Common myeloid progenitor, CD34-positive (primary cell): ENCODE measurements around the gene LITAF.
"Not testable (repeated sequence)": the region's sequence is repeated elsewhere in the genome, so short reads cannot be mapped to it uniquely, and the experiment has no call there.

Source experiments
- CTCF ChIA-PET: fragments of 350-600 bp; sonication (Branson Sonifier 250); formaldehyde crosslinking; loops from one replicate; lab custom pipeline; 2021; ENCODE audit warnings: antibody characterized with exemption; lab: Charles Lee
- POLR2A ChIA-PET: fragments of 350-600 bp; sonication (Branson Sonifier 250); formaldehyde crosslinking; loops from one replicate; lab custom pipeline; 2021; ENCODE audit warnings: antibody characterized with exemption; lab: Charles Lee
- DNase-seq, 3 donors: peaks; one replicate each; pipeline versions ENCODE4 v3.0.0 to v3.0.0-alpha.2; 2013
- H3K27ac ChIP-seq, 2 experiments: 1 replicate in 1 of 2; 2 replicates in 1 of 2; pipeline ENCODE4 v1.7.0; 2013; ENCODE audit warnings: inconsistent platforms in 2 of 2, low read length in 2 of 2, mild to moderate bottlenecking in 2 of 2, low read depth in 1 of 2, moderate library complexity in 1 of 2; ENCODE audit not compliant: severe bottlenecking in 2 of 2, insufficient read depth in 1 of 2, poor library complexity in 1 of 2
- H3K27me3 ChIP-seq, 5 experiments: replicated peaks in 2 of 5; 1 replicate in 3 of 5; 2 replicates in 2 of 5; pipeline versions ENCODE4 v1.6.1 to v1.7.0; 2013; ENCODE audit warnings: low read length in 4 of 5, mild to moderate bottlenecking in 2 of 5, moderate library complexity in 2 of 5, inconsistent platforms in 1 of 5; ENCODE audit not compliant: insufficient read depth in 5 of 5, control insufficient read depth in 4 of 5
- H3K36me3 ChIP-seq, 4 experiments: 1 replicate in 2 of 4; 2 replicates in 2 of 4; pipeline versions ENCODE4 v1.6.1 to v1.7.0; 2013; ENCODE audit warnings: low read length in 3 of 4, control low read depth in 1 of 4, mild to moderate bottlenecking in 1 of 4; ENCODE audit not compliant: control insufficient read depth in 4 of 4, insufficient read depth in 4 of 4
- H3K4me1 ChIP-seq, 4 experiments: 1 replicate in 3 of 4; 2 replicates in 1 of 4; pipeline versions ENCODE4 v1.6.1 to v1.7.1; 2013; ENCODE audit warnings: low read length in 3 of 4, mild to moderate bottlenecking in 3 of 4, control low read depth in 1 of 4, inconsistent platforms in 1 of 4, moderate library complexity in 1 of 4; ENCODE audit not compliant: control insufficient read depth in 4 of 4, insufficient read depth in 4 of 4; ENCODE audit errors: control extremely low read depth in 1 of 4
- H3K4me3 ChIP-seq, 7 experiments: 1 replicate in 4 of 7; 2 replicates in 3 of 7; pipeline versions ENCODE4 v1.5.1 to v1.7.0; 2013; ENCODE audit warnings: mild to moderate bottlenecking in 7 of 7, low read length in 6 of 7, moderate library complexity in 6 of 7, inconsistent platforms in 2 of 7, low read depth in 2 of 7, control low read depth in 1 of 7; ENCODE audit not compliant: insufficient read depth in 4 of 7, control insufficient read depth in 1 of 7; ENCODE audit errors: extremely low read depth in 1 of 7
- H3K9me3 ChIP-seq, 5 experiments: 1 replicate in 4 of 5; 2 replicates in 1 of 5; pipeline versions ENCODE4 v1.6.1 to v1.7.1; 2013; ENCODE audit warnings: low read length in 4 of 5, mild to moderate bottlenecking in 2 of 5, inconsistent platforms in 1 of 5, low read depth in 1 of 5, moderate library complexity in 1 of 5; ENCODE audit not compliant: control insufficient read depth in 4 of 5, insufficient read depth in 2 of 5; ENCODE audit errors: control extremely low read depth in 1 of 5
- WGBS: methylation state at CpG from one replicate; pipeline ENCODE4 v1.1.5; 2013; ENCODE audit not compliant: insufficient coverage; 5-methylcytosine and 5-hydroxymethylcytosine counted together

The LITAF gene

DNA sequence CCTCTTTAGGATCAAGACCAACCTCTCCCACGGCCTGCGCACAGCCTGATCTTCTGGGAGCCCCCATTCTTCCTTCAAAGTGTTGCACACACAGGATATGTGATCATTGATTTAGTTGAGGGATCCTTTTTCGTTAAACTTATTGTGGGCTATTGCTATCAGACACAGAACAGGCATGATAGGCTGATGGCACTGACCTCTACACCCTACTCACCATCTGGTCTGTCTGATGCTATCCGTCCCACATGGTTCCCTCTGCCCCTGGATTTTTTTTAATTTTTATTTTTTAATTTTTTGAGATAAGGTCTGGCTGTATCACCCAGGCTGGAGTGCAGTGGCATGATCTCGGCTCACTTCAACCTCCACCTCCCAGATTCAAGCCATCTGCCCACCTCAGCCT, 19.2 kb upstream of the LITAF start:
- ChIA-PET POLR2A (no interaction called here), CTCF (no interaction called here)
- peaks cover 2 to 37% (median 8%) of the 10 kb centered on the region in 4 experiments for H3K4me1 ChIP-seq
- no peaks in the 10 kb centered on the region for H3K27me3 ChIP-seq
- H3K27ac ChIP-seq, result no peak overlapping the region
- whole genome bisulfite sequencing, result 92% methylated on average over 2 of the region's 5 CpGs
- no peaks in the 10 kb centered on the region for H3K9me3 ChIP-seq
- DNase-seq, result no peak
- H3K4me3 ChIP-seq, result no peak overlapping the region
- H3K36me3 ChIP-seq, result no peaks in the 10 kb centered on the region

DNA sequence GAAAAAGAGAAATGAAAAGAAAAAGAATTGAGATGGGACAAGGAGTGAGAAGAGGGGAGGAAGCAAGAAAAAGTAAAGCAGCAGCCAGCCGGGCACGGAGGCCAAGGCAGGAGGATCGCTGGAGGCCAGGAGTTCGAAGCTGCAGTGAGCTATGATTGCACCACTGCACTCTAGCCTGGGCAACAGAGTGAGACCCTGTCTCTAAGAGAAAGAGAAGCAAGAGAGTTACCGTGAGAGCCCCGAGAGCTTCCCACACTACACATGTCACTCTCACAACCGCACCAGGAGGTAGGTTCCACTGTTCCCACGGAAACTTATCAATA, 18.8 kb upstream of the LITAF start:
- ChIA-PET CTCF (no interaction called here), POLR2A (no interaction called here)
- H3K36me3 ChIP-seq, result no peaks in the 10 kb centered on the region
- peaks cover 2 to 38% (median 8%) of the 10 kb centered on the region in 4 experiments for H3K4me1 ChIP-seq
- WGBS, result 100% methylated on average over 6 of the region's 8 CpGs
- H3K27me3 ChIP-seq, result no peaks in the 10 kb centered on the region
- no peak for DNase-seq
- H3K4me3 ChIP-seq, result no peak overlapping the region
- H3K9me3 ChIP-seq, result no peaks in the 10 kb centered on the region
- no peak overlapping the region for H3K27ac ChIP-seq

- peak in 1 of 3 donors; percentile 41 for DNase-seq
- no peaks in the 10 kb centered on the region for H3K27me3 ChIP-seq
- H3K9me3 ChIP-seq, result no peaks in the 10 kb centered on the region
- H3K4me3 ChIP-seq, result peak overlapping the region in 1 of 7 experiments; percentile 23
- POLR2A ChIA-PET, result no interaction called here
- H3K36me3 ChIP-seq, result no peaks in the 10 kb centered on the region
- no peak overlapping the region for H3K27ac ChIP-seq
- peaks cover 2 to 36% (median 7%) of the 10 kb centered on the region in 4 experiments for H3K4me1 ChIP-seq
- CTCF ChIA-PET, result no interaction called here
- WGBS, result 77% methylated on average over 21 of the region's 21 CpGs
Measured at GRCh38 chr16:11604783-11605563, 18.3 kb upstream of the LITAF start.

DNA sequence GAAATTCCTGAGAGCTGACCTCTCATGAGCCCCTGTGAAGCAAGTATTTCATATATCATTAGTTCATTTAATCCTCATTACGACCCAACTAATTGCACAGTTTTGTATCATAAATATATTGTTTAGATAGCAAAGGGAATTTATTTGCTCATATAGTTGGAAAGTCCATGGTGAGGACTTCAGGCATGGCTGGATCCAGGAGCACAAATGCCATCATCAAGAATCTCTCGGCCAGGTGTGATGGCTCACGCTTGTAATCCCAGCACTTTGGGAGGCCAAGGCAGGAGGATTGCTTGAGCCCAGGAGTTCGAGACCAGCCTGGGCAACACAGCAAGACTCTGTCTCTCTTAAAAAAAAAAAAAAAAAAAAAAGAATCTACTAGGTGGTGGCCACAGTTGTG, 17.6 kb upstream of the LITAF start:
- POLR2A ChIA-PET, DNase-seq: not testable (repeated sequence)

DNA sequence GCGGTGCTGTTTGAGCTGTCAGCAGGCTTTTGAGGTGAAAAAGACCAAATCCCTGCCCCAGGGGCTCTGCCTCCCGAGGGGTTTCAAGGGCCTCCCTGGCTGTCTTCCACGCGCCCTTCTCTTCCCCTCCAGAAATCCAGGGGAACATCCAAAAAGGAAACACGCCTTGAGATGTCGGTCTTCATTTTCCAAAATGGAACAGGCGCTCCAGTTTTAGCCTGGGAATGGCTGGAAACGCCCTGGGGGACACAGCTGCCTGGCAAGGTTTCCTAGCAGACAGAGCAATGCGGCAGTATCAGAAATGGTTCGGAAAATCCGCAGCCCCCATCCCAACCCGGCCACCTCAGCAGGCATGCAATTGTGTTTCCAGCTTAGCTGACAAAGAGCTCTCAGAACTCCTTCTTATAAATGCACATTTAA, 16.6 kb upstream of the LITAF start:
- Histone ChIP-seq H3K36me3 (no peaks in the 10 kb centered on the region), H3K27me3 (no peaks in the 10 kb centered on the region), H3K4me1 (peaks cover 2 to 44% (median 20%) of the 10 kb centered on the region in 4 experiments), H3K27ac (no peak overlapping the region), H3K4me3 (no peak overlapping the region), H3K9me3 (no peaks in the 10 kb centered on the region)
- ChIA-PET CTCF (no interaction called here), POLR2A (no interaction called here)
- WGBS, result 81% methylated on average over 11 of the region's 12 CpGs
- no peak for DNase-seq

More for the DNA sequence above, 17.6 kb upstream of the LITAF start:
- H3K27me3 ChIP-seq, H3K9me3 ChIP-seq, H3K36me3 ChIP-seq, H3K27ac ChIP-seq, CTCF ChIA-PET, H3K4me3 ChIP-seq: not testable (repeated sequence)
- 100% methylated on average over 1 of the region's 4 CpGs for WGBS
- H3K4me1 ChIP-seq, result peaks cover 2 to 37% (median 11%) of the 10 kb centered on the region in 4 experiments

DNA sequence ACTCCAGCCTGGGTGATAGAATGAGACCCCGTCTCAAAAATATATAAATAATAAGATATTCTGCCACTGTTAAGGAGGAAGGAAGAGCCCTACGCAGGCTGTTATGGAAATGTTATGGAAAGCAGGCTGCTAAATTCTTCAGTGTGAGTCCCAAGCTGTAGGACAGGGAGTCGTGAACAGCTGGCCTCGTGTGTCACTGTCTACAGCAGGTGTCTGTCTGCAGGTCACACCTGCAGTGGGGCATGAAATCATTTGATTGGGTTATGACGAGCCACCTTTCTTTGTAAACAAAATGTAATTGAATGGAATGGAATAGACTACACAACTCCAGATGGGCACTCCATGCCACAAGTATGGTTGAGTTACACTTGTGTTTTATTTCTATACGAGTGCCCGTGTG, 15.6 kb upstream of the LITAF start:
- no peak overlapping the region for H3K4me3 ChIP-seq
- CTCF ChIA-PET, result no interaction called here
- H3K4me1 ChIP-seq, result peaks cover 5 to 55% (median 30%) of the 10 kb centered on the region in 4 experiments
- WGBS, result 100% methylated on average over 5 of the region's 7 CpGs
- no peak overlapping the region for H3K27ac ChIP-seq
- POLR2A ChIA-PET, result no interaction called here
- H3K27me3 ChIP-seq, result no peaks in the 10 kb centered on the region
- H3K9me3 ChIP-seq, result no peaks in the 10 kb centered on the region
- no peak for DNase-seq
- no peaks in the 10 kb centered on the region for H3K36me3 ChIP-seq

DNA sequence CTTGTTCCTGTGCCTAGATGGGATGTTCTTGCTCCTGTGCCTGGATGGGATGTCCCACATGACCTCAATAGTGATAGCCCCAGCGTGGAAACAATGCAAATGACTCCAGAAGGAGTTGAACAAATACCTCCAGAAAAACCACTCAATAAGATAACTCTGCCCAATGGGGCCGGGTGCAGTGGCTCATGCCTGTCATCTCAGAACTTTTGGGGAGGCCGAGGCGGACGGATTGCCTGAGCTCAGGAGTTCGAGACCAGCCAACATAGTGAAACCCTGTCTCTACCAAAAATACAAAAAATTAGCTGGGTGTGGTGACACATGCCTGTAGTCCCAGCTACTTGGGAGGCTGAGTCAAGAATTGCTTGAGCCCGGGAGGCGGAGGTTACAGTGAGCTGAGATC, 15.2 kb upstream of the LITAF start:
- peaks cover 9 to 59% (median 34%) of the 10 kb centered on the region in 4 experiments for H3K4me1 ChIP-seq
- no peak overlapping the region for H3K27ac ChIP-seq
- ChIA-PET POLR2A (interaction anchor here (1.0 kb wide), 1 partner anchor 16 kb away, joined by 3 read pairs; no protein-coding TSS in a partner anchor), CTCF (no interaction called here)
- no peak for DNase-seq
- no peaks in the 10 kb centered on the region for H3K9me3 ChIP-seq
- H3K27me3 ChIP-seq, result no peaks in the 10 kb centered on the region
- no peak overlapping the region for H3K4me3 ChIP-seq
- 97% methylated on average over 5 of the region's 8 CpGs for WGBS
- no peaks in the 10 kb centered on the region for H3K36me3 ChIP-seq
